SK-N-DZ (cell line): ENCODE results near the gene HIVEP3.

Experiments used
- DNase-seq: peaks from one replicate; pipeline ENCODE4 v3.0.0-alpha.2; 2015; ENCODE audit warnings: low spot score

Gene HIVEP3

DNA sequence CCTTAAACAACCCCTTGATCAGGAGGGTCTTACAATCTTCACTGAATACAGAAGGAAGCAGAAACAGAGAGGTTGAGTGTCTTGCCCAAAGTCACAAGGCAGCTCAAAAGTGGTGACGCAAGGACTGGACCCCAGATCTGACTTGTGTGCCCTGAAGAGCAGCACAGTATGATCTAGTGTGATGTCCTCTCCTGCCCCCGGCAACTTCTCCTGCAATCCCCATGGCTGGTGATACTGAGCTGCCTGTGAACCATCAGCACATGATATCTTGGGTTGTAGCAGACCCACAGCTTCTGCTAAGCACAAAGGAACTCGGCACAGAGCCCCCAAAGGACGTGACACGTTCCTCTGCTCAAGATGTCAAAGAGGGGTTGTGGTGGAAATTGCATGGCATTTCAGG is 383.0 kb downstream of the HIVEP3 start:
- DNase-seq: no peak

DNA sequence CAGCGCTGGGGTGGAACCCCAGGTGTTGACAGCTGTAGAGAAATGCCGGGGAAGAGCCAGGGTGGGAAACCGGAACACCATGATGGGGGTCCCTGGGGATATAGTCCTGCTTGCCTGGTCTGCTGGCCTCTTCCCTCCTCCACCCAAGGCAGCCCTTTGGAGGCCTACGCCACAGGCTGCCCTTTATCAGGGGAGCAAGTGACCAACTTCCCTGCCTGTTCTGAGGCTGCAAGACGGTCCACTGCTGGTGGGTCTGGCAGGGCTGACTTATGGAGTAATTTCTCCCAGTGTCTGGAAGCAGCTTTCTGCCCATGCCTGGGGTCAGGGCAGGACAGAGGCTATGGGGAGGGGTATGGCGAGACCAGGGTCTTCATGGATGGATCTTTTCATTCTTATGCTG is 383.4 kb downstream of the HIVEP3 start:
- no peak for DNase-seq

DNA sequence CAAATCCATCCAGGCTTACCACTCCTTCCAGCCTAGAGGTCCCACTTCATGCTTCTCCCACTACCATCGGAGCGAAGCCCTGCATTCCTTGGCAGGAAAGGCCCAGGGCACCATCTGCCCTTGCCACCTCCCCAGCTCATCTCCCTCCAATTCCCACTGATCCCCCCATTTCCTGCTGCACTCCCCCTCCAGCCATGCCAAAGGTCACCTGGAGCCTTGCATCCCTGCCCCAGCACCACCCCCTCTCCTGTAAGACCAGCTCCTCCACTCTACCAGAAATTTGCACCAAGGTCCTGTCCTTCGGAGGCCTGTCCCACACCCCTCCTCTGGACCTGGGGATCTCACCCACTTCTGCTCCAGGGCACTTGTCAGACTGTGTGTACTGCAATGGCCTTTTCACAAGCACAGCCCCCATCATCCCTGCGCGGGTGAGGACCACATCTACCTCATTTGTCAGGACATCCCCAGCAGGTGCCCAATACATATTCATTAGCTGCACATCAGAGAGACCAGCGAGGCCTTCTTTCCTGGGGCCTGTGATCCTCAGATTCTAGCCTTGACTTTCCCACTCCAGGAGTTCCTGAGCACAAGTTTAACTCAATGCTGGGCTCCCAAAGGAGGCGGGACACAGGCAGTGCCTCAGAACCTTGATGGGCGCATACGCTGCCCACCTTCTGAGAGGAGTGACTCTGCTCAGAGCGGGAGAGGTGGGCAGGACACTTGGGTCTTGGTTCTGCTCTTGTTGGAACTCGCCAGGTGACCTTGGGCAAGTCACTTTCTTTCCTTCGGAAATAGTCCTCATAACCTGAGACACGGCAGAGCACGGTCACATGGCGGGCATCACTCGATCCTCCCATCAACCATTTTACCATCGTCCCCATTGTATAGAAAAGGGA is 384.3 kb downstream of the HIVEP3 start:
- DNase-seq: no peak

DNA sequence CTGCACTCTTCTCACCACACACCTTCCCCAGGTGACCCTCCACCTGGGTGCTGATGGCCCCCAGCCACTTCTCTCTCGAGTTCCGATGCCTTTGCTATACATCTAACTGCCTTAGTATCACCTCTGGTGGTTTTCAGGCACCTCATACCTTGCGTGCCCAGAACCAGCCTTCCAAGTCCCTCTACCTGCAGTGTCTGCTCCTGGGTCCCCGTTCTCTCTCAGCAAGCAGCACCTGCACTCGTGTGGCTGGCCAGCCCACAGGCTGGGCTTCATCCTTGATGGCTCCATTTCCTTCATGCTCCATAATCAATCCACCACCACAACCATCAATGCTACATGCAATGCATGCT is 385.0 kb downstream of the HIVEP3 start:
- no peak for DNase-seq

DNA sequence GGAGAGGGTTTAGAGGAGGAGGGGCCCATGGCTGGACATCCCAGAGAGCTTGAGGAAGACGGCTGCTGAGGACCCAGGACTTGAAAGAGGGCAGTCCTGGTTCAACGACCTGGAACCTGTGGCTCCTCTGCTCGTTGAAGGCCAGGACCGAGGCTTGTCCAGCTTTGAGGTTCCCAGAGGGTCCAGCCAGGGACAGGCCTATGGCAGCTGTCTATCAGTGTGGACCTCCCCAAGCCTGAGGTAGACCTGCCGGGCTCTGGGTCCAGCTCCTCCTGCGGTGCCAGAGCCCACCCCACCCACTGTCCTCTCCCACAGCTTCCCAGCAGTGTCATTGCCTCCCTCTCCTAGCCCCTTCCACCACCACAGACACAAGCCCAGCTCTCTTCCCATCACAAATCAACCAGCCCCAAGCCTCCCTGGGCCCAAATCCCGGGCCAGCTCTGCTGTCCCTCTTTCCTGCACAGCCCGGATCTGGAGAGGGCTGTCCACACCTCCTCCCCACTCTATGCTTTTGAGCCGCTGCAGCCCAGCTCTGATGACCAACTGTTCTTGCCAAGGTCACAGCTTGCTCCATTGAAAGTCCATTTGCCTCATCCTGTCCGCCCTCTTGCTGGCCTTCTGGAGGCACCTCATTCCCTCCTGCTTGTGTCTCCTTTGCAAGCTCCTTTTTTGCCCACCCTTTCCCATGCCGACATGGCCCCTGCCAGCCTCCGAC is 385.5 kb downstream of the HIVEP3 start:
- no peak for DNase-seq

DNA sequence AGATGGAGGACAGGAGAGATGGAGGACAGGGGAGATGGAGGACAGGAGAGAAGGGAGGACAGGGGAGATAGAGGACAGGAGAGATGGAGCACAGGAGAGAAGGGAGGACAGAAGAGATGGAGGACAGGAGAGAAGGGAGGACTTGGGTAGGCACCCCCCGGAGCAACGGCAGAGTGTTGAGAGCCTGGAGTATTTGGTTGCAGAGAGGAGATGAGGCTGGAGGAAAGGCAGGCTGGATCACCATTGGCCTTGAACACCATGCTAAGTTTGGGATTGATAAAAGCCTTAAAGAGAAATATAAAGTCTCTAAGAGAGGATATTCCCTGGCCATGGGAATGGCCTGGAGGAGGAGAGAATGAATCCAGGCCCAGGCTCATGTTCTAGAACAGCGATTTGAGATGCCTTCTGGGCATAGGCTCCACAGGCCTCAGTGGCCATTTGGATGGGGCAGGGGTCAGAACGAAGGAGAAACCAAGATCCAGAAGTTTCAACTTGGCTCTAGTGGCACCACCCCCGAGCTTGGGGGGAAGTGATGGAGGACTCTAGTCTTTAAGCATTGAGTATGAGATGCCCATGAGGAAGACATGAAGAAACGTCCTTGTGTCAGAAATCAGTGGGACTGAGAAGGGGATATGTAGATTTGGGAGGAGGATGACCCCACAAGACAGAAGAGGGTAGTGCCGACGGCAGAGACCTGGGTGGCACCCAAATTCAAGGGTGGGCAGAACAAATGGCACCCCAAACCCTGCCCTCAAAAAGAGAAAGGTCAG is 386.3 kb downstream of the HIVEP3 start:
- DNase-seq: no peak

DNA sequence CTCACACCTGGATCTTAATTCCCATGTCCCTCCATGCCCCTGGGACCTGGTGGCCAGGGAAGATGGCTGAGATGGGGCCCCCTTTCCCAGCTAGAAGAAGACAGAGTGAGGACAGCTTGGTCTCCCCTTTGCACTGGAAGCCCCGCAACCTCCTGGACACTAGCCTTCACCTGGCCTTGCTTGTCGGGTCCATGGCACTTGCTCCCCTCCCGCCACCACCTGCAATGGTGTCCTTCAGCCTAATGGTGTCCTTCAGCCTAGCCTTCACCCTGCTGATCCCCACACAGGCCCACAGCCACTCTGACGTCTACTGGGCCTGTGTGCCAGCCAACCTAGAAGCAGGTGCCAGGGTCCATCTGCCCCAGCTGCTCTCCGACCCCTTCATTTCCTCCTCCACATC is 388.3 kb downstream of the HIVEP3 start:
- DNase-seq: no peak

DNA sequence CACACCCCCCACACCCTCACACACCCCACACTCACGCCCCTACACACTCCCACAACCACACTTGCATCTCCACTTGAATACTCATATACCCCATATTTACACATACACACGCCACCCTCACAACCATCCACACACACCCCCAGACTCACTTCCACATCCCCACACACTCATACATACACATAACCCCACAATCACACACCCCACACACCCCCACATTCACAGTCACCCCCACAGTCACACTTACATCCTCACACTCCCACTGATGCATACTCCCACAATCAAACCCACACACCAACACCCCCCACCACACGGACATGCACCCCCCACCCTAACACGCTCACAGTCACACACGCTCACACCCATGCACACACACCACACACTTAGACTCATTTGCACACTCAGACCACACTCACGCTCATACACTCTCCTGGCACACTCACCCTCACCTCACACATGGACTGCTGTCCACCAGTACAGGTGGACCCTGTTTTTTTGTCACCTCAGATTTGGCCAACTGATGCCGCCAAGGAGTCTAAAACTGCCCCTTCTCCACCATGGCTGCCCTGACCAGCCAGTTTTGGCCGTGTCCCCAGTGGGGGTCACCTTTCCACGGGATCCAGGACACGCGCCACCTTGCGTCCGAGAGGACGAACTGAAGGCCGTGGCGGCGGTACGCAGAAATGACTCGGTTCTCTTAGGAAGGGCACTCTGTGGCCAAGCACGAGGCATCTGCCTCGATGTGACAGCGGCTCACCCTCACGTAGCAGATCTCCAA is 388.9 kb downstream of the HIVEP3 start:
- no peak for DNase-seq

DNA sequence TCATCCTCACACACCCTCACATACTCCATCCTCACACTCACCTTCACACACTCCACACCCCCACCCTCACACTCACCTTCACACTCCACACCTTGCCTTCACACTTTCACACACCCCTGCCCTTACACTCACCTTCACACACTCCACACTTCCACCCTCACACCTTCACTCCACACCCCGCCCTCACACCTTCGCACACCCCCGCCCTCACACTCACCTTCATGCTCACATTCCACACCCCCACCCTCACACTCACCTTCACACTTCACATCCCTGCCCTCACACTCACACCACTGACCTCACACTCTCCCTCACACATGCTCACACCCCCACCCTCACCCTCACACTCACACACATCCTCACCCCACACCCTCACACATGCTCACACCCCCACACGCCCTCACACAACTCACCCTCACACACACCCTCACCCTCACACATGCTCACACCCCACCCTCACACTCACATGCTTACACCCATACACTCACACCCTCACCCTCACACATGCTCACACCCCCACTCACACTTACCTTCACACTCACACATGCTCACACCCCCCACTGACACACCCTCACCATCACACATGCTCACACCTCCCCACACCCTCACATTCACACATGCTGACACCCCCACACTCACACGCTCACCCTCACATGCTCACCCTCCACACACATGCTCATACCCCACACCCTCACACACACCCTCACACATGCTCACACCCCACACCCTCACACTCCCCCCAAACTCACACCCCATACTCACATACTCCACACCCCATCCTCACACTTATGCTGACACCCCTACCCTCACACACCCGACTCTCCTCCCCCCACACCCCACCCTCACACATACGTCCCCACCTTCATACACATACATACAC is 389.8 kb downstream of the HIVEP3 start:
- no peak for DNase-seq

DNA sequence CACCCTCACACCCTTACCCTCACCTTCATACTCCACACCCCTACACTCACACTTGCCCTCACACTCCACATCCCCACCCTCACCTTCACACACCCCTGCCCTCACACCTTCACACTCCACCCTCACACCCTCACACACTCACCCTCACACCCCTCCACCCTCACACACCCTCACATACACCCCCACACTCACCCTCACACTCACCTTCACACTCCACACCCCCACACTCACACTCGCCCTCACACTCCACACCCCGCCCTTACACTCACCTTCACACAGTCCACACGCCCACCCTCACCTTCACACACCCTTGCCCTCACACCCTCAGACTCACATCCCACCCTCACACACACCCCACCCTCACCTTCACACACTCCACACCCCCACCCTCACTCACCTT is 390.6 kb downstream of the HIVEP3 start:
- no peak for DNase-seq

DNA sequence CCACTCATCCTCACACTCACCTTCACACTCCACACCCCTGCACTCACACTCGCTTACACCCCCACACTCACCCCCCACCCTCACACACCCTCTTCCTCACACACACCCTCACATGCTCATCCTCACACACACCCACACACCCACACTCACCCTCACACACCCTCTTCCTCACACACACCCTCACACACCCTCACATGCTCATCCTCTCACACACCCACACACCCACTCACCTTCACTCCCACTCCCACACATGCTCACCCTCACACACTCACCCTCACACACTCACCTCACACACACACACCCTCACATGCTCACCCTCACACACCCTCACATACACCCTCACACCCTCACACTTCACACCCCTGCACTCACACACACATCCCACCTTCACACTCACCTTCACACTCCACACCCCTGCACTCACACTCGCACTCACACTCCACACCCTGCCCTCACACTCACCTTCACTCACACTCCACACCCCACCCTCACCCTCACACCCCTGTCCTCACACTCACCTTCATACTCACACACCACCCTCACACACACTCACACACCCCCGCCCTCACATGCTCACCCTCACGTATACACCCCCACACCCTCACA is 391.7 kb downstream of the HIVEP3 start:
- DNase-seq: no peak

DNA sequence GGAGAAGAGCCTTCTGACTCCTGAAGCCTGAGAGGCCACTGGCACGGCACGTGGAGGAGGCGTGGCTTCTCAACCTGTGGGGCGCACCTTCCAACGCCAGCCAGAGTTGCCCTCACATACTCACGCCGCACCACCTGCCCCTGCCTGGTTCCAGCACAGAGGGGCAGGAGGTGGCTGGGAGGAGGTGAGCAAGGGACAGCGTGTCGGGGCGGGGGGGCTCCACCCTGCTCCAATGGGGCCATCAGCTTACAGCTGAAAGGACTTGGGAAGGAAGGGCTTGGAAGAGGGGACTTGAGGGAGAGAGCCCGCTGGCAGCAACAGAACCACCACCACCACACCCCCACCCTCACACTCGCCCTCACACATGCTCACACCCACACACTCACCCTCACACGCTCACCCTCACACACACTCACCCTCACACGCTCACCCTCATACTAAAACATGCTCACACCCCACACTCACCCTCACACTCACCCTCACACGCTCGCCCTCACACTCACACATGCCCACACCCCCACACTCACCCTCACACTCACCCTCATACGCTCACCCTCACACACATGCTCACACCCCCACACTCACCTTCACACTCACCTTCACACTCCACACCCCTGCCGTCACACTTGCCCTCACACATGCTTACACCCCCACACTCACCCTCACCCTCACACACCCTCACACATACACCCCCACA is 392.7 kb downstream of the HIVEP3 start:
- DNase-seq: no peak

DNA sequence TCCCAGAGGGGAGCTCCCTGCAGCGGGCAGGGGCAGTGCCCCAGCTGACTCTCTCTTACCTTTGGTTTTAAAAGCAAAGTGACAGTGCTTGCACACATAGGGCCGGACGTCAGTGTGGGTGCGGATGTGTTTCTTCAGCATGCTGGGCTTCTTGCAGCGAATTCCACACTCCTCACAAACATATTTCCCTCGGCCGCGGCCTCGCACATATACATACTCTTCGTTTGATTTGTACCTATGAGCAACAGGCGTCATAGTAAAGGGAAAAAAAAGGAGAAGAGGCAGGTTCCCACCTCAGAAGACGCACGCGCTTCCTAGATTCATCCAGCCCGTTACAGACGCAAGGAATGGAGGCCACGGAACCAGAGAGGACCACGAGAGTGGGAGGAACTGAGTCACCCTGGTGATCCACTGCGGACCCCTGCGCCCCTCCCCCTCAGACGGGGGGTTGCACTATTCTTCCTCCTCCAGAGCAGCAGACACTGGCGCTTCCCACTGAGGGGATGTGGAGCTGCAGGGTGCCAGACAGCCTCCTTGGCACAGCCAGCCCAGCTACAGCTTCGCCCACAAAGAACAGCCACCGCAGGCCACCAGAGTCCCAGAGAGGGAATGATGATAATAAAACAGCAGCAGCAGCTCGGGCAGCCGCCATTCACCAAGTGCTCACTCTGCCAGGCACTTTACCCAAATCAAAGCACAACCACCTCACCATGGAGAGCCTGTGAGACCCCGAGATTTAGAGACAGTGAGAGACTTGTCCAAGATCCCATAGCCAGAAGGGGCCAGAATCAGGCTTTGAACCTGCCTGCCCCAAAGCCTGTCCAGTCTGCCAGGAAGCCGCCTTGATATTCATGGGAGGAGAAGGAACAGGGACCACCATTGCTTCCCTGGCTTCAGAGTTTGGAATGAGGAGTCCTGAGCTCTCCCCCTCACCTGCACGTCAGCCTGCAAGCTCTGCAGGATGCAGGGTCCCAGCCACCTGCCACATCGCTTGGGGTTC is 393.7 kb downstream of the HIVEP3 start:
- no peak for DNase-seq

DNA sequence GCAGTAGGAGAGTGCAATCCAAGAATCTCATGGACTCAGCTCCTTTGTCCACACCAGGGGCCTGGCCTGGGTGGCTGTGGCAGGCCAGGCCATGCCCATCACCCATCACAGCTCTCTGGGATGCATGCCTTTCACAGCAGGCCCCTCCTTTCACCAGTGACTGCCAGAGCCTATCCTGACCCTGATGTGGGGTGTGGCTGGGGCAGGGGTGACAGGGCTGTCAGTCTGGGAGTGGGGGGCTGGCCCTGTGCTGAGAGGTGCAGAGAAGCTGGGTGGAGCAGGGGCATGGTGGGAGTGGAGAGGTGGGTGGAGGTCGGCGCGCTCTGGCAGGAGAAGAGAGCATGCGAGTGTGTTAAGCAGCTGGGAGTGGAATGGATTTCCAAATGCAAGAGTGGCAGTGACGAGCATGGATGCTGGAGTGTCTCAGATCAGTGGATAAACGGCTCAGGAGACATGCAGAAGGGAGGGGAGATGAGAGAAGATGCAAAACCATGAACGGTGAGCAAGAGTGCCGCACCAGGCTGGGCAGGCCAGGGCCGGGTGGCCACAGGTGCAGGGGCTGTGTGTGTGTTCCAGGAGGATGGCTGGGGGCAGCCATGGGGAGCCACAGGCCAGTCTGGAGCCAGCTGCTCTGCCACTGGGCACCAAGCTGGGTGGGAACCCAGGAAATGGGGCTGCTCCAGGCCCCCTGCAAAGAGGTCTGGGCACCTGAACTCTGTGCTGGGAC is 394.6 kb downstream of the HIVEP3 start:
- no peak for DNase-seq

DNA sequence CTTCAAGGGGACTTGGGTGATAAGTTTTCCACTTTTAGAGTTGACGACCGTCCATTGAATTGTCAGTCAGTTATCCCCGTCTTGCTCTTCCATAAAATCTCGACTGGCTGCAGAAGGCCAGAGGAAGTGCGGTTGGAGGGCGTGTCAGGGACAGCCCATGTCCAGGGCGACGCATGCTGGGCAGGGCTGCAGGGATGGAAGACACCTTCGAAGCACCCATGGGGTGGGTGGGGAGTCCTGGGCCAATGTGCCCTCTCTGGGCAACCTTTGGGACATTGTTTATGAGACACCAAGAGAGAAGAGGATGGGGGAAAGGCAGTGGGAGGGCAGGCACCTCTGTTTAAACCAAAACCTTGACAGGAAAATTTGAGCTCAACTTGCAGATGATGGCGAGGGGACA is 395.7 kb downstream of the HIVEP3 start:
- no peak for DNase-seq

DNA sequence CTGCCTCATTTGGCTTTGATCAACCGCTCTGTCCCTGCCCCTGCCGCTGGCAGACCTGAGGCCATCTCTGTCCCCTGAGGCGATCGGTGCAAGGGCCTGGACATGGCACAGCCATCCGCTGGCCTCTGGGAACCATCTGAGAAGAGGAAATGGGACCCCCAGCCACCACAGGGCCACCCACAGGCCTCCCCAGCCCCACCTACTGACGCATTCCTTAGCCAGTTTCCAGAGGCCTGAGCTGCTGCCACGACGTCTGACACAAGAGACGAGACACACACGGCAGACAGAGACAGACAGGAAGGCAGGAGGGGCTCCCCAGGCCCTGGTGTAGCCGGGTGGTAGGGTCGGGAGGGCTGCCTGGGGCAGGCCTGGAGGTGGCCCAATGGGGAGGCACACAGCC is 397.0 kb downstream of the HIVEP3 start:
- DNase-seq: no peak

DNA sequence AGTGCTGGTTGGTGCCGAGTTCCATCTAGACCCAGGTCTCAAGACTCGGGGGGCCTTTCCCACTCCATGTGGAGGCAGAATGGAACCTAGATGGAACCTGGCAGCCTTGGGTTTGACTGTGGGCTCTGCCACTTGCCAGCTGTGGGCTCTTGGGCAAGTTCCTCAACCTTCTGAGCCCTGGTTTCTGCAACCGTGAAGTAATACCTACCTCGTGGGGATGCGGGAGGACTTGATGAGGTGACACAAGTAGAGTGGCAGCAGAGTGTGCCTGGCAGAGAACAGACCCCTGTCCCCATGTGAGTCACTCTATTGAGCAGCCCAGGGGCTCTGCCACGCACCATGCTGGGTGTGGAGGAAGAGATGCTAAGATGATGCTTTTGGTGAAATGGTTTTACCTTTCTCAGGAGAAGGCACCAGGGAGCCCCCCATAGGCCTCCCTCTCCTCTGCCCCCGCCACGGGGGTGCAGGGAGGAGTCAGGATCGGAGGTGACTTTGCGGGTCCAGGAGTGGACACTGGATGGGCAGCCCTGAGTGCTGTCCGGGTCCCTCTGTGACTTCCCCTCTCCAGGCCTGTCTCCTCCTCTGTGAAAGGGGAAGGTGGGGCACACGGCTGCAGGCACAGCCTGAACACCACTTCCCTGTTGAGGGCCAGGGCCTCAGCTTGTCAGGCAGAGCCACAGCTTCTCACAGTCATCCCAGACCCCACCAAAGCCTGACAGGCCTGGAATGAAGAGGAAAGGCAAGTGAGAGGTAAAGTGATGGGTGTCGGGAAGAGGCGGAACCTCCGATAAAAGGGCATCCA is 397.6 kb downstream of the HIVEP3 start:
- no peak for DNase-seq
